Putamen (tissue), 1 donor: ENCODE data around the gene RIN3.
A peak's percentile ranks its signal among the peaks of the same experiment; 100 is the strongest.
"Not testable (repeated sequence)": the region's sequence is repeated elsewhere in the genome, so short reads cannot be mapped to it uniquely, and the experiment has no call there.

Source experiments
- DNase-seq: peaks from one replicate; pipeline ENCODE4 v3.0.0-alpha.2; 2016; ENCODE audit warnings: low spot score

Gene RIN3

GRCh38 chr14:92528486-92529100 is 15.0 kb downstream of the RIN3 start:
- no peak for DNase-seq

- DNase-seq: no peak
Observed at GRCh38 chr14:92529903-92530302, 16.3 kb downstream of the RIN3 start.

- DNase-seq: no peak
Observed at GRCh38 chr14:92531106-92531873, 17.7 kb downstream of the RIN3 start.

- no peak for DNase-seq
Observed at GRCh38 chr14:92532490-92533163, 19.0 kb downstream of the RIN3 start.

- no peak for DNase-seq
Observed at GRCh38 chr14:92534932-92535643, 21.5 kb downstream of the RIN3 start.

GRCh38 chr14:92536231-92536630 is 22.6 kb downstream of the RIN3 start:
- not testable (repeated sequence) for DNase-seq

- DNase-seq: no peak
Observed at GRCh38 chr14:92538412-92538985, 24.9 kb downstream of the RIN3 start.

- DNase-seq: no peak
Observed at GRCh38 chr14:92539419-92539818, 25.8 kb downstream of the RIN3 start.

GRCh38 chr14:92539875-92540274 is 26.3 kb downstream of the RIN3 start:
- DNase-seq: no peak

- peak; percentile 30 for DNase-seq
Observed at GRCh38 chr14:92540472-92541048, 27.0 kb downstream of the RIN3 start.

GRCh38 chr14:92542766-92543554 is 29.4 kb downstream of the RIN3 start:
- DNase-seq: no peak

GRCh38 chr14:92544051-92544720 is 30.6 kb downstream of the RIN3 start:
- DNase-seq: no peak

GRCh38 chr14:92546347-92547053 is 32.9 kb downstream of the RIN3 start:
- DNase-seq: no peak

- DNase-seq: no peak
Observed at GRCh38 chr14:92549105-92549858, 35.7 kb downstream of the RIN3 start.

GRCh38 chr14:92549859-92550230 is 36.3 kb downstream of the RIN3 start:
- DNase-seq: no peak

- no peak for DNase-seq
Observed at GRCh38 chr14:92551044-92551841, 37.7 kb downstream of the RIN3 start.

- DNase-seq: no peak
Observed at GRCh38 chr14:92552066-92552465, 38.5 kb downstream of the RIN3 start.

- DNase-seq: no peak
Observed at GRCh38 chr14:92553438-92553837, 39.9 kb downstream of the RIN3 start.
